GM12873 (cell line): ENCODE results near the gene UXT.
A peak's percentile ranks its signal among the peaks of the same experiment; 100 is the strongest.

ENCODE experiments used
- TF ChIP-seq, protein P1 (sequence below): IDR thresholded peaks from 2 replicates; pipeline ENCODE4 v1.5.1; 2012; ENCODE audit warnings: low read depth, mild to moderate bottlenecking, moderate library complexity, low read length, control low read depth; ENCODE audit not compliant: insufficient read depth; ENCODE audit errors: missing control alignments

The UXT gene

DNA sequence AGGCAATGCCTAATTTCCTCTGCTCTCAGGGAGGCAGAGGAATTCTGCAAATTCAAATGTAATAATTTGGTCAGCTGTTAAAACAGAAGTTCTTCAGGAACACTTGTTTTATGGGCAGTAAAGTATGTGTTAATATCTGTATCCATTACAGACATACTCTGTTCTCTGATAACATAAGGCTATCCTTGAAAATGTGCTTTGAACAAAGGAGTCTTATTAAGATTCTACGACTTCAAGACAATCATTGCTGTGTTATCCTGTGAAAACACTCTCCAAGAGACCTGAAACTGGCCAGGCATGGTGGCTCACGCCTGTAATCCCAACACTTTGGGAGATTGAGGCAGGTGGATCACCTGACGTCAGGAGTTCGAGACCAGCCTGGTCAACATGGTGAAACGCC is 27.3 kb downstream of the UXT start:
- TF ChIP-seq, protein P1, sequence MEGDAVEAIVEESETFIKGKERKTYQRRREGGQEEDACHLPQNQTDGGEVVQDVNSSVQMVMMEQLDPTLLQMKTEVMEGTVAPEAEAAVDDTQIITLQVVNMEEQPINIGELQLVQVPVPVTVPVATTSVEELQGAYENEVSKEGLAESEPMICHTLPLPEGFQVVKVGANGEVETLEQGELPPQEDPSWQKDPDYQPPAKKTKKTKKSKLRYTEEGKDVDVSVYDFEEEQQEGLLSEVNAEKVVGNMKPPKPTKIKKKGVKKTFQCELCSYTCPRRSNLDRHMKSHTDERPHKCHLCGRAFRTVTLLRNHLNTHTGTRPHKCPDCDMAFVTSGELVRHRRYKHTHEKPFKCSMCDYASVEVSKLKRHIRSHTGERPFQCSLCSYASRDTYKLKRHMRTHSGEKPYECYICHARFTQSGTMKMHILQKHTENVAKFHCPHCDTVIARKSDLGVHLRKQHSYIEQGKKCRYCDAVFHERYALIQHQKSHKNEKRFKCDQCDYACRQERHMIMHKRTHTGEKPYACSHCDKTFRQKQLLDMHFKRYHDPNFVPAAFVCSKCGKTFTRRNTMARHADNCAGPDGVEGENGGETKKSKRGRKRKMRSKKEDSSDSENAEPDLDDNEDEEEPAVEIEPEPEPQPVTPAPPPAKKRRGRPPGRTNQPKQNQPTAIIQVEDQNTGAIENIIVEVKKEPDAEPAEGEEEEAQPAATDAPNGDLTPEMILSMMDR, result no peak

DNA sequence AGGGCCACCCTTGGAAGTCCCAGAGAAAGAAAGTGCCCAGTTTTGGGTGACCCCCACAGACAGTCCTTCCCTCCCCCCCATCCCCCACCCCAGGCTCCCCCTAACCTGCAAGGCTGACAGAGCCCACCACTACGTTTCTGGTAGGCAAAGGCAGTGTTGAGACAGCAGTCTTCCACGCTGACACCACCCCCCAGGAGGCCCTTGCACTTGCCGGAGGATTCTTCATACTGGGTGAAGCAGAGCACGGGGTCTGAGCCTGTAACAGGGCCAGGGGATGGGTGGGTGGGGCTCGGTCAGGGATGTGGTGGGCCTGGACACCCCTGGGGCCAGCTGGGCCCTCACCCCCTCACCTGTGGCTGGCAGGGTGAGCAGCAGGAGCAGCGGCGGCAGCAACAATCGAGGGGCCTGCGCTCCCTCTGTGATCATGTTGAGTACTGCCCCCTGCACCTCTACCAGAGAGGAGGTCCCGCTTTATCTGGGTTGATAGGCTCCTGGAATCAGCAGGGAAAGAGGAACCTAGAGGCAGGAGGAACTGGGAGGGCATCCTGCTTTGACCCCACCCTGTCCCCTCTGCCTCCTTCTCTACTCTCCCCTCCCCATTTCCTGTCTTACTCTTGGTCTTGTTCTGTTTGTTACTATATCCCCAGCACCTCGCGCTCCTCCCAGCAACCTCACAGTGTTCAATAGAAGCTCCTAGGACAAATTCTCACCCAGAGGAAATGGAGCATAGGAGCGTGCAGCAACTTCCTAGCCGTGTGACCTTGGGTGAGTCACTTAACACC is 29.4 kb downstream of the UXT start, which contains the start of gene CFP:
Gene CFP (minus strand): TSS at position 512 of the 782 bp plus-strand sequence. CDS start 86 bp downstream, at position 426.
- TF ChIP-seq, protein P1, result no peak

DNA sequence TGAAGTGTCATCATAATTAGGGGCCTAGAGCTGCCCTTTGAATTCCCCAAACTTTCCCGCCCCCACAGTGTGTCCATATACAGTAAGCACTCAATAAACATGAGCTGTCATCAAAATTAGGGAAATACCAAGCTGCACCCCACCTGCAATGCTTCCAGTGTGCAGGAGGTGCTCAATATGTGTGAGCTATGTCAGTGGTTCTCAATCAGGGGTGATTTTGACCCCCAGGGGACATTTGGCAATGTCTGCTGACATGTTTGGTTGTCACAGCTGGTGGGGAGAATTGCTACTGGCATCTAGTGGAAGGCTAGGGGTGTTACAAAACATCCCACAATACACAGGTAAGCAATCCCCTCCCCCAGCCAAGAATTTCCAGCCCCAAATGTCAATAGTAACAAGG is 30.0 kb downstream of the UXT start:
- TF ChIP-seq, protein P1, result peak; percentile 47

DNA sequence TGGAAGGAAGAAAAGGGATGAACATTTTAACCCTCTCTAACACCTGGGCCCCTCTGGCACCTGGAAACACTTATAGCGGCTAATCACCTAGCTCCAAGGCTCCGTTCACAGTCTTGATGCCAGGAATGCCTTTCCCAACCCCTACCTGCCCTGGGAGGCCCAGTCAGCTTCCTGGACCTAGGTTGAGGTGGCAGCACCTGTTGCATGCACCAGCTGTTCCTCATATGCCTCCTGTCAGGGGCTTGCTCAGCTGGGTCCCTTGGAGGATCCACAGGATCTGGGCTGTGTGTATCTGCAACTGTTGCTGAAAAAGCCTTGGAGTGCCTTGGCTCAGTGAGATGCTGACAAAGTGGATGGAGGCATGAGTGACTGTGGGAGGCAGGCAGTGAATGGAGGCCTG is 33.6 kb downstream of the UXT start:
- TF ChIP-seq, protein P1, result no peak

DNA sequence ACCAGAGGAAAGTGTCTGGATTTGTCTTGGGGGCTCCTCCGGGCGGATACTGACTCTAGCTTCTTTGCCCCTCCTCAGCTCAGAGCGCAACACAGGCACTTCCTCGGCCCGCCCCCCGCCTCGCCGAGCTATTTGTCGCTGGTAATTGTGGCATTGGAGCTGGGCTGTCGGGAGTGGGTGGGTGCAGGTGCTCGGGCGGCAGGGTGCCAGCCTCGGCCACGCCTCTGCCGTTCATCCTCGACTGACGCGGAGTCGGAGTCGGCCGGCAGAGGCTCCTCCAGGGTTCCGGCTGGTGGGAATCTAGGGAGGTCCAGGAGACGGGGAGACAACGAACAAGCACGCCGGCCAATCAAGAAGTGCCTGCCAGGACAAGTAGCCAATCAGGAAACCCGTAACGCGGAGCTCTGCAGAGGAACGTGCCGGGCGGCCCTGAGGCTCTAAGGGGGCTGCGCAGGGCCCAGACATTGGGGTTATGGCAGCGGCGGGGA is 35.4 kb downstream of the UXT start:
- TF ChIP-seq, protein P1, result no peak

DNA sequence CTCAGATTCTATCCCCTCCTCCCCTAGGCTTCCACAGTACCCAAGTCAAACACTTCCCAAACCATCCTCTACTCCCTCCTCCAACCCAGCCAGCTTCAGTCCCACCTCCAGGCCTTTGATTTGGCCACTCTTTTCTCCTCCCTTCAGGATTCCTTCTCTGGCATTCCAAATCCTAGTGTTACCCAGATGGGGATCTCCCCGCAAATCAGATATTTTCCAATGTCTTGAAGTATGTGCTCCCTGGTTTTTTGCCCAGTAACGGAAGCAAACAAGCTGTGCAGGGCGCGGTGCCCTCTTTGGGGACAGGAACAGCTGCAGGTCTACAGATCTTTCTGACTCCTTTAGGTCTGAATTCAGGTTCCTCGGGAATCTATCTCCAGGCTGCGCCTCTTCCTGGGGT is 37.1 kb downstream of the UXT start:
- TF ChIP-seq, protein P1, result no peak

DNA sequence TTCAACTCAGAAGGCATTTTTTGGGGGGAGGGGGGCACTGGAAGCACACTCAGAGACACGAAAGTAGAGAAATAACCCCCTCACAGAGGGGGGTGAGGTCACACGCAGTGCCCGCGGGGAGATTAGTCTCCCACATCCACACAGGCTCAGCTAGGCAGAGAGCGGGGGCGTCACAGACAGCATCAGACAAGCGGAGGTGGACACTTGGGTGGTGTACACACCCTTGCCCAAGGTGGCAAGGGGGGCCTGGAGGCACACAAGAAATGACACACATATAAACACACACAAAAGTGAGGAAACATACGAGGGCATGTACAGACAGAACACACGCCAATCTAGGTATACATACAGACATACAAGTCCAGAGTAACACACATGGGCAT is 38.7 kb downstream of the UXT start:
- TF ChIP-seq, protein P1, result no peak
